WTC11 (cell line): ENCODE data around the gene ABHD1. TPM values are rescaled to one million over a fixed set of nuclear protein-coding genes. Genes with fewer than 3 reads are reported as not detected.

Experiments
- ATAC-seq: fragments of 200-7000 bp; cut with Tn5 transposase; 2 replicates; pipeline ENCODE4 v1.10.0; 2021; ENCODE audit warnings: mild to moderate bottlenecking, moderate library complexity
- CTCF ChIA-PET: fragments of 300-600 bp; sonication (Branson Sonifier 250); formaldehyde crosslinking; loops from one replicate; lab custom pipeline; 2021; ENCODE audit warnings: antibody characterized with exemption; lab: Charles Lee
- POLR2A ChIA-PET: fragments of 350-600 bp; sonication (Branson Sonifier 250); formaldehyde crosslinking; loops from one replicate; lab custom pipeline; 2021; ENCODE audit warnings: antibody characterized with exemption; lab: Charles Lee
- DNase-seq: peaks from one replicate; pipeline ENCODE4 v3.0.0; 2021; ENCODE audit warnings: low spot score
- H3K27ac Mint-ChIP-seq: 2 replicates; pipeline ENCODE4 v1.8.0; 2021; ENCODE audit warnings: mixed read lengths
- H3K27me3 Mint-ChIP-seq: 2 replicates; pipeline ENCODE4 v1.8.0; 2021; ENCODE audit warnings: low read depth, mild to moderate bottlenecking, moderate library complexity, mixed read lengths
- H3K36me3 Mint-ChIP-seq: 2 replicates; pipeline ENCODE4 v1.8.0; 2021; ENCODE audit warnings: mixed read lengths
- H3K4me1 Mint-ChIP-seq: 2 replicates; pipeline ENCODE4 v1.8.0; 2022; ENCODE audit warnings: mixed read lengths
- H3K4me3 Mint-ChIP-seq: 2 replicates; pipeline ENCODE4 v1.8.0; 2021; ENCODE audit warnings: mild to moderate bottlenecking, moderate library complexity, mixed read lengths
- H3K9me3 Mint-ChIP-seq: 2 replicates; pipeline ENCODE4 v1.8.0; 2021; ENCODE audit warnings: mixed read lengths
- CREB1 ChIP-seq: sonication (generic); formaldehyde crosslinking; IDR thresholded peaks from 2 replicates; pipeline ENCODE4 v1.8.0; 2023; ENCODE audit warnings: mild to moderate bottlenecking, missing genetic modification reagents
- ELF4 ChIP-seq: sonication (generic); formaldehyde crosslinking; IDR thresholded peaks from 2 replicates; pipeline ENCODE4 v1.8.1; 2022; ENCODE audit warnings: low read depth, mild to moderate bottlenecking, moderate library complexity, missing genetic modification reagents
- EMX1 ChIP-seq: fragments of 250-450 bp; sonication (Bioruptor Pico); IDR thresholded peaks from 2 replicates; pipeline ENCODE4 v1.8.0; 2021; ENCODE audit warnings: mild to moderate bottlenecking
- FOXK1 ChIP-seq: sonication (generic); formaldehyde crosslinking; IDR thresholded peaks from 2 replicates; pipeline ENCODE4 v1.8.0; 2022; ENCODE audit warnings: mild to moderate bottlenecking, moderate library complexity, missing genetic modification reagents
- FOXP1 ChIP-seq: sonication (generic); formaldehyde crosslinking; IDR thresholded peaks from 2 replicates; pipeline ENCODE4 v1.8.0; 2022; ENCODE audit warnings: missing genetic modification reagents, mild to moderate bottlenecking, moderate library complexity, borderline replicate concordance
- GABPB1 ChIP-seq: sonication (generic); formaldehyde crosslinking; IDR thresholded peaks from 2 replicates; pipeline ENCODE4 v1.8.1; 2023; ENCODE audit warnings: mild to moderate bottlenecking, missing genetic modification reagents
- KAT7 ChIP-seq: sonication (generic); formaldehyde crosslinking; IDR thresholded peaks from 2 replicates; pipeline ENCODE4 v1.8.1; 2023; ENCODE audit warnings: missing genetic modification reagents, mild to moderate bottlenecking, borderline replicate concordance
- NR2C2 ChIP-seq: sonication (generic); formaldehyde crosslinking; IDR thresholded peaks from 2 replicates; pipeline ENCODE4 v1.8.0; 2022; ENCODE audit warnings: mild to moderate bottlenecking, missing genetic modification reagents
- NR3C1 ChIP-seq: sonication (generic); formaldehyde crosslinking; conservative IDR thresholded peaks from 2 replicates; pipeline ENCODE4 v1.8.1; 2023; ENCODE audit warnings: low read depth, mild to moderate bottlenecking, missing genetic modification reagents
- TEAD4 ChIP-seq: sonication (generic); formaldehyde crosslinking; IDR thresholded peaks from 2 replicates; pipeline ENCODE4 v1.8.0; 2022; ENCODE audit warnings: mild to moderate bottlenecking, missing genetic modification reagents
- ZNF219 ChIP-seq: sonication (generic); formaldehyde crosslinking; IDR thresholded peaks from 2 replicates; pipeline ENCODE4 v1.8.0; 2023; ENCODE audit warnings: missing genetic modification reagents, mild to moderate bottlenecking, borderline replicate concordance
- ZNF232 ChIP-seq: sonication (generic); formaldehyde crosslinking; IDR thresholded peaks from 2 replicates; pipeline ENCODE4 v1.8.0; 2022; ENCODE audit warnings: mild to moderate bottlenecking, missing genetic modification reagents
- ZNF317 ChIP-seq: sonication (generic); formaldehyde crosslinking; IDR thresholded peaks from 2 replicates; pipeline ENCODE4 v1.8.1; 2023; ENCODE audit warnings: low read depth, mild to moderate bottlenecking, moderate library complexity, missing genetic modification reagents, borderline replicate concordance
- ZNF396 ChIP-seq: fragments of 250-450 bp; sonication (Bioruptor Pico); IDR thresholded peaks from 2 replicates; pipeline ENCODE4 v1.8.0; 2021; ENCODE audit warnings: mild to moderate bottlenecking, moderate library complexity, borderline replicate concordance
- ZNF416 ChIP-seq: fragments of 250-450 bp; sonication (Bioruptor Pico); IDR thresholded peaks from 2 replicates; pipeline ENCODE4 v1.9.0; 2021; ENCODE audit warnings: mild to moderate bottlenecking, inconsistent platforms
- total RNA-seq: library from RNA; stranded (reverse); gene quantifications from 3 replicates; pipeline ENCODE4 v1.2.3, GENCODE V29; 2021
- TF ChIP-seq, protein P1 (sequence below): sonication (generic); formaldehyde crosslinking; IDR thresholded peaks from 2 replicates; pipeline ENCODE4 v1.8.1; 2022; ENCODE audit warnings: mild to moderate bottlenecking, moderate library complexity, missing genetic modification reagents
- TF ChIP-seq, protein P2 (sequence below): sonication (generic); formaldehyde crosslinking; IDR thresholded peaks from 2 replicates; pipeline ENCODE4 v1.8.0; 2022; ENCODE audit warnings: missing genetic modification reagents
- TF ChIP-seq, protein P3 (sequence below): sonication (generic); formaldehyde crosslinking; IDR thresholded peaks from 2 replicates; pipeline ENCODE4 v1.8.1; 2022; ENCODE audit warnings: low read depth, mild to moderate bottlenecking, moderate library complexity, missing genetic modification reagents, borderline replicate concordance
- TF ChIP-seq, protein P4 (sequence below): sonication (generic); formaldehyde crosslinking; IDR thresholded peaks from 2 replicates; pipeline ENCODE4 v1.8.1; 2022; ENCODE audit warnings: mild to moderate bottlenecking, missing genetic modification reagents, moderate library complexity, borderline replicate concordance
- TF ChIP-seq, protein P5 (sequence below): sonication (generic); formaldehyde crosslinking; IDR thresholded peaks from 2 replicates; pipeline ENCODE4 v1.8.0; 2022; ENCODE audit warnings: mild to moderate bottlenecking, missing genetic modification reagents

ABHD1 gene
- total RNA-seq, 1 experiment from 2014 or later, result 0.31 TPM

DNA sequence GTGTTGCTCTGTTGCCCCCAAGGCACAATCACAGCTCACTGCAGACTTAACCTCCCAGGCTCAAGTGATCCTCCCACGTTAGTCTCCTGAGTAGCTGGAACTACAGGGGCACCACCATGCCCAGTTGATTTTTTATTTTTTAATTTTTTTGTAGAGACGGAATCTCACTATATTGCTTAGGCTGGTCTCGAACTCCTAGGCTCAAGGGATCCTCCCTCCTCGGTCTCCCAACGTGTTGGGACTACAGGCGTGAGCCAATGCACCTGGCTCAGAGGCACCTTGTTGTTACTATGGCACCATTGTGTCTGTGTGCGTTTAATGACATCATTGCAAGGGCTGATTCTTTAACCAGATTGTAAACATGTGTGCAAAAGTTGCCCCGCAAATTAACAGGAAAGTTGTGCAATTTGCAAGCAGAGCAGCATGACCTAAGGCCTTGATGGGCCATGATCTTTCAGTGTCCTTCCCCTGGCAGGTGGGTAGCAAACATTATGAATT lies 47.8 kb downstream of the ABHD1 start:
- TF ChIP-seq, protein P1, sequence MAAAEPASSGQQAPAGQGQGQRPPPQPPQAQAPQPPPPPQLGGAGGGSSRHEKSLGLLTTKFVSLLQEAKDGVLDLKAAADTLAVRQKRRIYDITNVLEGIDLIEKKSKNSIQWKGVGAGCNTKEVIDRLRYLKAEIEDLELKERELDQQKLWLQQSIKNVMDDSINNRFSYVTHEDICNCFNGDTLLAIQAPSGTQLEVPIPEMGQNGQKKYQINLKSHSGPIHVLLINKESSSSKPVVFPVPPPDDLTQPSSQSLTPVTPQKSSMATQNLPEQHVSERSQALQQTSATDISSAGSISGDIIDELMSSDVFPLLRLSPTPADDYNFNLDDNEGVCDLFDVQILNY (CRISPR knock-in tag), result no peak
- no peak for TF ChIP-seq KAT7 (CRISPR knock-in tag)
- TF ChIP-seq GABPB1 (CRISPR knock-in tag), result peak; percentile 97
- Mint-ChIP-seq H3K4me3 (no peak overlapping the region), H3K27me3 (peaks cover 9% of the 10 kb centered on the region), H3K9me3 (no peaks in the 10 kb centered on the region), H3K27ac (no peak overlapping the region), H3K36me3 (no peaks in the 10 kb centered on the region), H3K4me1 (peaks cover 11% of the 10 kb centered on the region)
- POLR2A ChIA-PET, result no interaction called here
- ATAC-seq, result no peak
- no peak for DNase-seq
- CTCF ChIA-PET, result interaction anchor here (1.9 to 2.6 kb wide), 6 partner anchors 19 to 131 kb away, joined by 9 to 50 read pairs (median 18); partner anchors contain the start of gene PREB

DNA sequence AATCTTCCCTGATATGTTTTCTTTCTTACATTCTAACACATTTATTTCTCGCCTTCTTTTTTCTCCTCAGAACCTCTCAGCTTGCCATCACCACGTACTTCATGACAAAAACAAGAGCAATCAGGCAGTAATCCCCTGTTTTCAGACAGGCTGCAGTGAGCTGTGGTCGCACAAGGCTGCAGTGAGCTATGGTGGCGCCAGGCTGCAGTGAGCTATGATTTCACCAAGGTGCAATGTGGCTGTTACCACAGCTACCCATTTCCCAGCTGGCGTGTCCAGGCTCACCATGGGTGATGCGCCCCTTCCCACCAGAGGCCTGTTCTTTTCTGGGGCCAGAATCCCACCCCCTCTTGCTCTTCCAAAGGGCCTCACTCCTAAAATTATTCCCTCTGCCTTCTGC lies 51.0 kb downstream of the ABHD1 start:
- Mint-ChIP-seq H3K27ac (no peak overlapping the region), H3K9me3 (no peaks in the 10 kb centered on the region)
- no peak for DNase-seq
- no peak for TF ChIP-seq ELF4 (CRISPR knock-in tag)
- no peak for TF ChIP-seq TEAD4 (CRISPR knock-in tag)
- TF ChIP-seq ZNF416 (CRISPR knock-in tag), result no peak
- TF ChIP-seq FOXP1, result no peak
- no peak for TF ChIP-seq NR3C1
- no peak for TF ChIP-seq ZNF232 (CRISPR knock-in tag)
- TF ChIP-seq NR2C2 (CRISPR knock-in tag), result no peak
- no peak for TF ChIP-seq ZNF317 (CRISPR knock-in tag)
- TF ChIP-seq, protein P2, sequence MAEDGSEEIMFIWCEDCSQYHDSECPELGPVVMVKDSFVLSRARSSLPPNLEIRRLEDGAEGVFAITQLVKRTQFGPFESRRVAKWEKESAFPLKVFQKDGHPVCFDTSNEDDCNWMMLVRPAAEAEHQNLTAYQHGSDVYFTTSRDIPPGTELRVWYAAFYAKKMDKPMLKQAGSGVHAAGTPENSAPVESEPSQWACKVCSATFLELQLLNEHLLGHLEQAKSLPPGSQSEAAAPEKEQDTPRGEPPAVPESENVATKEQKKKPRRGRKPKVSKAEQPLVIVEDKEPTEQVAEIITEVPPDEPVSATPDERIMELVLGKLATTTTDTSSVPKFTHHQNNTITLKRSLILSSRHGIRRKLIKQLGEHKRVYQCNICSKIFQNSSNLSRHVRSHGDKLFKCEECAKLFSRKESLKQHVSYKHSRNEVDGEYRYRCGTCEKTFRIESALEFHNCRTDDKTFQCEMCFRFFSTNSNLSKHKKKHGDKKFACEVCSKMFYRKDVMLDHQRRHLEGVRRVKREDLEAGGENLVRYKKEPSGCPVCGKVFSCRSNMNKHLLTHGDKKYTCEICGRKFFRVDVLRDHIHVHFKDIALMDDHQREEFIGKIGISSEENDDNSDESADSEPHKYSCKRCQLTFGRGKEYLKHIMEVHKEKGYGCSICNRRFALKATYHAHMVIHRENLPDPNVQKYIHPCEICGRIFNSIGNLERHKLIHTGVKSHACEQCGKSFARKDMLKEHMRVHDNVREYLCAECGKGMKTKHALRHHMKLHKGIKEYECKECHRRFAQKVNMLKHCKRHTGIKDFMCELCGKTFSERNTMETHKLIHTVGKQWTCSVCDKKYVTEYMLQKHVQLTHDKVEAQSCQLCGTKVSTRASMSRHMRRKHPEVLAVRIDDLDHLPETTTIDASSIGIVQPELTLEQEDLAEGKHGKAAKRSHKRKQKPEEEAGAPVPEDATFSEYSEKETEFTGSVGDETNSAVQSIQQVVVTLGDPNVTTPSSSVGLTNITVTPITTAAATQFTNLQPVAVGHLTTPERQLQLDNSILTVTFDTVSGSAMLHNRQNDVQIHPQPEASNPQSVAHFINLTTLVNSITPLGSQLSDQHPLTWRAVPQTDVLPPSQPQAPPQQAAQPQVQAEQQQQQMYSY (CRISPR knock-in tag), result no peak
- TF ChIP-seq ZNF219, result no peak
- TF ChIP-seq KAT7 (CRISPR knock-in tag), result no peak
- no peak for TF ChIP-seq FOXK1 (CRISPR knock-in tag)
- TF ChIP-seq, protein P3, sequence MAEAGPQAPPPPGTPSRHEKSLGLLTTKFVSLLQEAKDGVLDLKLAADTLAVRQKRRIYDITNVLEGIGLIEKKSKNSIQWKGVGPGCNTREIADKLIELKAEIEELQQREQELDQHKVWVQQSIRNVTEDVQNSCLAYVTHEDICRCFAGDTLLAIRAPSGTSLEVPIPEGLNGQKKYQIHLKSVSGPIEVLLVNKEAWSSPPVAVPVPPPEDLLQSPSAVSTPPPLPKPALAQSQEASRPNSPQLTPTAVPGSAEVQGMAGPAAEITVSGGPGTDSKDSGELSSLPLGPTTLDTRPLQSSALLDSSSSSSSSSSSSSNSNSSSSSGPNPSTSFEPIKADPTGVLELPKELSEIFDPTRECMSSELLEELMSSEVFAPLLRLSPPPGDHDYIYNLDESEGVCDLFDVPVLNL (CRISPR knock-in tag), result no peak
- no peak for TF ChIP-seq EMX1 (CRISPR knock-in tag)
- no peak for TF ChIP-seq CREB1 (CRISPR knock-in tag)
- no peak for TF ChIP-seq ZNF396 (CRISPR knock-in tag)
- TF ChIP-seq, protein P4, sequence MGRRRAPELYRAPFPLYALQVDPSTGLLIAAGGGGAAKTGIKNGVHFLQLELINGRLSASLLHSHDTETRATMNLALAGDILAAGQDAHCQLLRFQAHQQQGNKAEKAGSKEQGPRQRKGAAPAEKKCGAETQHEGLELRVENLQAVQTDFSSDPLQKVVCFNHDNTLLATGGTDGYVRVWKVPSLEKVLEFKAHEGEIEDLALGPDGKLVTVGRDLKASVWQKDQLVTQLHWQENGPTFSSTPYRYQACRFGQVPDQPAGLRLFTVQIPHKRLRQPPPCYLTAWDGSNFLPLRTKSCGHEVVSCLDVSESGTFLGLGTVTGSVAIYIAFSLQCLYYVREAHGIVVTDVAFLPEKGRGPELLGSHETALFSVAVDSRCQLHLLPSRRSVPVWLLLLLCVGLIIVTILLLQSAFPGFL, result no peak
- TF ChIP-seq, protein P5, sequence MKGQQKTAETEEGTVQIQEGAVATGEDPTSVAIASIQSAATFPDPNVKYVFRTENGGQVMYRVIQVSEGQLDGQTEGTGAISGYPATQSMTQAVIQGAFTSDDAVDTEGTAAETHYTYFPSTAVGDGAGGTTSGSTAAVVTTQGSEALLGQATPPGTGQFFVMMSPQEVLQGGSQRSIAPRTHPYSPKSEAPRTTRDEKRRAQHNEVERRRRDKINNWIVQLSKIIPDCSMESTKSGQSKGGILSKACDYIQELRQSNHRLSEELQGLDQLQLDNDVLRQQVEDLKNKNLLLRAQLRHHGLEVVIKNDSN (CRISPR knock-in tag), result no peak
- TF ChIP-seq, all 79 proteins: peak for 0
- ATAC-seq, result 0 out of 2 replicates have a peak, but pooled peaks have one; percentile 19
- Mint-ChIP-seq H3K27me3 (peaks cover 9% of the 10 kb centered on the region), H3K4me3 (no peak overlapping the region), H3K36me3 (no peaks in the 10 kb centered on the region), H3K4me1 (no peaks in the 10 kb centered on the region)
- POLR2A ChIA-PET, result interaction anchor here (0.5 to 1.1 kb wide), 3 partner anchors 20 to 918 kb away, joined by 3 read pairs; no protein-coding TSS in a partner anchor
- CTCF ChIA-PET, result interaction anchor here (0.6 to 2.4 kb wide), 8 partner anchors 11 to 127 kb away, joined by 3 to 18 read pairs (median 3); partner anchors contain the start of genes KHK and TRIM54
